H1 (cell line): ENCODE results near the gene LSM10. TPM values are rescaled to one million over a fixed set of nuclear protein-coding genes. Genes with fewer than 3 reads are reported as not detected.

Experiments
- CTCF ChIA-PET: fragments of 300-600 bp; sonication (Branson Sonifier 250); formaldehyde crosslinking; loops from one replicate; lab custom pipeline; 2021; ENCODE audit not compliant: partially characterized antibody; lab: Charles Lee
- POLR2A ChIA-PET: fragments of 300-600 bp; sonication (Branson Sonifier 250); formaldehyde crosslinking; loops from one replicate; lab custom pipeline; 2021; ENCODE audit warnings: inconsistent platforms; ENCODE audit not compliant: partially characterized antibody; lab: Charles Lee
- DNase-seq, 2 experiments: peaks; one replicate each; pipeline versions ENCODE4 v3.0.0 to v3.0.0-alpha.2; 2010 to 2022; ENCODE audit warnings: low spot score in 2 of 2, low read depth in 1 of 2, mixed read lengths in 1 of 2
- FAIRE-seq: peaks from 2 replicates; lab custom pipeline; 2011; peaks lifted over from hg19 to GRCh38; lab: Jason Lieb, UNC
- H2AFZ ChIP-seq: 2 replicates; pipeline ENCODE4 v1.8.1; 2012; ENCODE audit warnings: low read length, inconsistent platforms
- H2AK5ac ChIP-seq: 2 replicates; pipeline ENCODE4 v1.6.1; 2013; ENCODE audit warnings: low read depth, low read length
- H2BK120ac ChIP-seq: replicated peaks from 2 replicates; pipeline ENCODE3; 2013; ENCODE audit warnings: low read depth, low read length, inconsistent platforms
- H2BK12ac ChIP-seq: 2 replicates; pipeline ENCODE4 v1.6.1; 2013; ENCODE audit warnings: low read depth, low read length
- H2BK15ac ChIP-seq: 2 replicates; pipeline ENCODE4 v1.6.1; 2013; ENCODE audit warnings: low read length
- H2BK20ac ChIP-seq: 2 replicates; pipeline ENCODE4 v1.6.1; 2013; ENCODE audit warnings: low read length
- H2BK5ac ChIP-seq: 2 replicates; pipeline ENCODE4 v1.6.1; 2013; ENCODE audit warnings: low read depth, low read length
- H3K14ac ChIP-seq: 2 replicates; pipeline ENCODE4 v1.6.1; 2013; ENCODE audit warnings: inconsistent platforms; ENCODE audit not compliant: insufficient read length
- H3K18ac ChIP-seq: 2 replicates; pipeline ENCODE4 v1.6.1; 2013; ENCODE audit warnings: low read length; ENCODE audit errors: extremely low read depth
- H3K23ac ChIP-seq: 2 replicates; pipeline ENCODE4 v1.6.1; 2013; ENCODE audit warnings: inconsistent platforms; ENCODE audit not compliant: insufficient read length
- H3K23me2 ChIP-seq: 2 replicates; pipeline ENCODE4 v1.6.1; 2013; ENCODE audit warnings: low read depth, low read length
- H3K27ac ChIP-seq: 2 replicates; pipeline ENCODE4 v1.6.1; 2011; ENCODE audit warnings: low read depth, low read length, inconsistent platforms
- H3K27me3 ChIP-seq, 4 experiments: replicated peaks in 1 of 4; 1 replicate in 1 of 4; 2 replicates in 3 of 4; pipeline versions ENCODE4 v1.6.1 to v1.8.1; 2011 to 2013; ENCODE audit warnings: low read length in 3 of 4, mild to moderate bottlenecking in 3 of 4, inconsistent platforms in 2 of 4, mixed read lengths in 2 of 4, moderate library complexity in 1 of 4; ENCODE audit not compliant: control insufficient read depth in 3 of 4, insufficient read depth in 3 of 4; ENCODE audit errors: extremely low read depth in 1 of 4
- H3K36me3 ChIP-seq, 4 experiments: 2 replicates each; pipeline versions ENCODE4 v1.6.1 to v1.8.1; 2011 to 2013; ENCODE audit warnings: mild to moderate bottlenecking in 4 of 4, low read length in 3 of 4, moderate library complexity in 2 of 4, control low read depth in 1 of 4, inconsistent platforms in 1 of 4; ENCODE audit not compliant: insufficient read depth in 4 of 4, control insufficient read depth in 2 of 4
- H3K4ac ChIP-seq: replicated peaks from 2 replicates; pipeline ENCODE3; 2013; ENCODE audit warnings: low read length, low read depth, mixed read lengths, inconsistent platforms; ENCODE audit not compliant: insufficient read length
- H3K4me1 ChIP-seq, 4 experiments: replicated peaks in 1 of 4; 1 replicate in 1 of 4; 2 replicates in 3 of 4; pipeline versions ENCODE4 v1.6.1 to v1.8.1; 2011 to 2013; ENCODE audit warnings: low read length in 3 of 4, inconsistent platforms in 2 of 4, mixed read lengths in 1 of 4; ENCODE audit not compliant: insufficient read depth in 4 of 4, control insufficient read depth in 3 of 4
- H3K4me2 ChIP-seq, 2 experiments: 2 replicates each; pipeline versions ENCODE4 v1.6.1 to v1.8.1; 2011 to 2013; ENCODE audit warnings: low read depth in 2 of 2, low read length in 2 of 2, control low read depth in 1 of 2, inconsistent platforms in 1 of 2, mild to moderate bottlenecking in 1 of 2; ENCODE audit not compliant: insufficient read depth in 1 of 2
- H3K4me3 ChIP-seq, 4 experiments: fragments of 200-600, 300-600 bp in 1 of 4; sonication (generic), shearing (Covaris generic), sonication (Bioruptor Twin) in 1 of 4; 2 replicates each; pipeline versions ENCODE4 v1.5.1 to v1.8.1; 2011 to 2016; ENCODE audit warnings: low read length in 4 of 4, low read depth in 3 of 4, control low read depth in 2 of 4, inconsistent platforms in 2 of 4, mild to moderate bottlenecking in 2 of 4, mixed read lengths in 1 of 4, moderate library complexity in 1 of 4; ENCODE audit not compliant: insufficient read depth in 2 of 4; ENCODE audit errors: extremely low read depth in 1 of 4
- H3K56ac ChIP-seq: replicated peaks from 2 replicates; pipeline ENCODE3; 2013; ENCODE audit warnings: low read depth, mild to moderate bottlenecking, mixed read lengths, low read length, inconsistent platforms; ENCODE audit not compliant: insufficient read length
- H3K79me1 ChIP-seq: 2 replicates; pipeline ENCODE4 v1.6.1; 2013; ENCODE audit warnings: low read depth, low read length, control low read depth
- H3K79me2 ChIP-seq, 2 experiments: 2 replicates each; pipeline versions ENCODE4 v1.6.1 to v1.8.1; 2012 to 2013; ENCODE audit warnings: low read length in 2 of 2, mild to moderate bottlenecking in 2 of 2, inconsistent platforms in 1 of 2; ENCODE audit not compliant: insufficient read depth in 2 of 2, control insufficient read depth in 1 of 2
- H3K9ac ChIP-seq, 4 experiments: replicated peaks in 1 of 4; 1 replicate in 1 of 4; 2 replicates in 3 of 4; pipeline versions ENCODE4 v1.6.1 to v1.8.1; 2011 to 2013; ENCODE audit warnings: low read depth in 3 of 4, low read length in 3 of 4, control low read depth in 2 of 4, mild to moderate bottlenecking in 2 of 4, moderate library complexity in 2 of 4, inconsistent platforms in 1 of 4; ENCODE audit errors: extremely low read depth in 1 of 4
- H3K9me3 ChIP-seq, 2 experiments: 2 replicates each; pipeline versions ENCODE4 v1.6.1 to v1.8.1; 2012 to 2013; ENCODE audit warnings: mild to moderate bottlenecking in 2 of 2, moderate library complexity in 2 of 2, control low read depth in 1 of 2, inconsistent platforms in 1 of 2, low read depth in 1 of 2, low read length in 1 of 2, mixed read lengths in 1 of 2; ENCODE audit not compliant: insufficient read depth in 2 of 2
- H4K20me1 ChIP-seq, 2 experiments: replicated peaks in 1 of 2; 2 replicates each; pipeline versions ENCODE3 to v1.8.1; 2011 to 2013; ENCODE audit warnings: inconsistent platforms in 2 of 2, low read length in 2 of 2, mild to moderate bottlenecking in 1 of 2; ENCODE audit not compliant: insufficient read depth in 2 of 2, control insufficient read depth in 1 of 2
- H4K5ac ChIP-seq: 2 replicates; pipeline ENCODE4 v1.6.1; 2013; ENCODE audit warnings: low read length, low read depth, mixed read lengths, inconsistent platforms; ENCODE audit not compliant: insufficient read length
- H4K8ac ChIP-seq: 2 replicates; pipeline ENCODE4 v1.8.0; 2013; ENCODE audit warnings: mild to moderate bottlenecking, moderate library complexity, low read length, inconsistent platforms; ENCODE audit not compliant: insufficient read depth; ENCODE audit errors: extremely low read depth
- H4K91ac ChIP-seq: replicated peaks from 2 replicates; pipeline ENCODE3; 2013; ENCODE audit warnings: low read length, mixed read lengths, inconsistent platforms; ENCODE audit not compliant: insufficient read length
- CHD1 ChIP-seq: IDR thresholded peaks from 2 replicates; pipeline ENCODE4 v1.6.1; 2012; ENCODE audit warnings: low read depth, low read length, improper control_type of control experiment
- JUN ChIP-seq: IDR thresholded peaks from 2 replicates; pipeline ENCODE4 v1.6.1; 2011; ENCODE audit warnings: low read depth, mild to moderate bottlenecking, improper control_type of control experiment, low read length
- KDM5A ChIP-seq: fragments of 200-600 bp; IDR thresholded peaks from 2 replicates; pipeline ENCODE4 v1.7.1; 2012; ENCODE audit warnings: mild to moderate bottlenecking, low read length, inconsistent platforms, mixed read lengths
- SP1 ChIP-seq: IDR thresholded peaks from 2 replicates; pipeline ENCODE4 v1.6.1; 2011; ENCODE audit warnings: low read depth, low read length
- TEAD4 ChIP-seq: IDR thresholded peaks from 2 replicates; pipeline ENCODE4 v1.6.1; 2012; ENCODE audit warnings: low read depth, low read length, inconsistent platforms, mixed read lengths
- YY1 ChIP-seq: IDR thresholded peaks from 2 replicates; pipeline ENCODE4 v1.6.1; 2011; ENCODE audit warnings: low read depth, mild to moderate bottlenecking, low read length
- WGBS, 2 experiments: shearing (Covaris generic) in 1 of 2; methylation state at CpG; one replicate each; pipeline versions ENCODE4 v1.1.6 to v1.1.7; 2013 to 2015; ENCODE audit warnings: low lambda C conversion rate in 2 of 2, mixed read lengths in 2 of 2, inconsistent platforms in 1 of 2, low coverage in 1 of 2, missing lambda C conversion rate in 1 of 2; ENCODE audit not compliant: insufficient replicate concordance in 2 of 2, insufficient coverage in 1 of 2, insufficient read length in 1 of 2; ENCODE audit errors: extremely low coverage in 1 of 2, missing lambda C conversion rate in 1 of 2; 5-methylcytosine and 5-hydroxymethylcytosine counted together
- polyA plus RNA-seq, 7 experiments: library from polyadenylated mRNA; depleted of rRNA in 3 of 7; stranded (reverse) in 5 of 7; unstranded in 2 of 7; fragments of >200 nt in 5 of 7; fragments of 200-250 nt in 2 of 7; gene quantifications; 1 replicate in 5 of 7; 2 replicates in 1 of 7; 4 replicates in 1 of 7; pipeline versions ENCODE4 v1.2.1 to v1.2.3, GENCODE V29; 2011 to 2013; ENCODE audit warnings: missing spikeins in 2 of 7, mixed read lengths in 2 of 7
- total RNA-seq: library from RNA; stranded (reverse); fragmentation: NEBNext Ultra II Directional; extraction: Animal tissue kit (Norgen Biotek cat#: 25700); gene quantifications from 2 replicates; pipeline ENCODE4 v1.2.1, GENCODE V29; 2021

The LSM10 gene
- total and polyA plus RNA-seq, 2 of the 8 experiments (the other 6 are each of a cell fraction or from before 2014, with no cell fraction given), result 59.5 to 140 TPM

DNA sequence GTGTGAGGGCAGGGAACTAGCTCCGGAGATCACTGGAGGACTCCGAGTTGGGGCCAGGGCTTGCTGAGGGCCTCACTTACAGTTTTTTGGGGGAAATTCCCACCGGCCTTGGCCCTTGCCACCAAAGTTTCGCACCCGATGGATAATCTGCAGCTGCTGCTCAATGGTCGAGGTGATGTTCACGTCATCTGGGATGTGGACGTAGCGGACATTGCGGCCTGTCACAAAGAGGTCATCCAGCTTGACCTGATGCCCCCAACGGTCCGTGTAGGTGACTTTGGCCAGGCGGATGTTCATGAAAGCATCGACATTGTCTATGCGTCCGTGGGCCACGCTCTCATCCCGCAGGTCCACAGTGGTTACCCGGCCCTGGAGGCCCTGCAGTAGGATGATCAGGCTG, 4.0 kb downstream of the LSM10 start:
- H2BK5ac ChIP-seq, result no peak overlapping the region
- H2BK120ac ChIP-seq, result no peak overlapping the region
- ChIA-PET POLR2A (interaction anchor here (0.7 kb wide), 1 partner anchor 72 kb away, joined by 3 read pairs; no protein-coding TSS in a partner anchor), CTCF (interaction anchor here (0.6 to 1.7 kb wide), 5 partner anchors 25 to 298 kb away, joined by 3 to 4 read pairs (median 3); no protein-coding TSS in a partner anchor)
- H3K23me2 ChIP-seq, result peaks cover 4% of the 10 kb centered on the region; the same call in 1 of the 2 replicates
- H3K14ac ChIP-seq, result no peak overlapping the region
- FAIRE-seq, result no peak
- H2BK20ac ChIP-seq, result no peak overlapping the region
- no peak overlapping the region for H3K23ac ChIP-seq
- H3K36me3 ChIP-seq, result peaks cover 6 to 24% (median 17%) of the 10 kb centered on the region in 4 experiments
- no peak overlapping the region for H3K4ac ChIP-seq
- H3K18ac ChIP-seq, result no peak overlapping the region
- H3K4me2 ChIP-seq, result no peak overlapping the region
- no peak overlapping the region for H4K5ac ChIP-seq
- no peak overlapping the region for H2AFZ ChIP-seq
- H3K79me2 ChIP-seq, result peaks cover 0 to 11% of the 10 kb centered on the region in 2 experiments; a peak in 3 of 4 replicates
- peaks cover 5% of the 10 kb centered on the region; the same call in 1 of the 2 replicates for H3K79me1 ChIP-seq
- TF ChIP-seq SP1 (no peak), JUN (no peak), TEAD4 (no peak), YY1 (no peak), CHD1 (no peak), KDM5A (no peak)
- no peak overlapping the region for H2BK12ac ChIP-seq
- H3K9ac ChIP-seq, result no peak overlapping the region
- H4K91ac ChIP-seq, result no peak overlapping the region
- peaks cover 0 to 9% of the 10 kb centered on the region in 2 experiments for H4K20me1 ChIP-seq
- H3K4me3 ChIP-seq, result no peak overlapping the region
- H3K4me1 ChIP-seq, result peaks cover 0 to 2% (median 0%) of the 10 kb centered on the region in 4 experiments; a peak in 1 of 7 replicates
- H3K27ac ChIP-seq, result no peak overlapping the region
- no peak for DNase-seq
- no peak overlapping the region for H2BK15ac ChIP-seq
- H2AK5ac ChIP-seq, result no peak overlapping the region
- 95% methylated on average over 19 of the region's 19 CpGs; no CpG with 5 or more reads in 1 of the 2 experiments for WGBS, 2 experiments
- H3K56ac ChIP-seq, result no peak overlapping the region
- H3K9me3 ChIP-seq, result no peaks in the 10 kb centered on the region
- H4K8ac ChIP-seq, result no peak overlapping the region
- H3K27me3 ChIP-seq, result no peaks in the 10 kb centered on the region
